GM11168 (cell line): Measurements from ENCODE around the gene FOXL3.
"Not testable (repeated sequence)": the region's sequence is repeated elsewhere in the genome, so short reads cannot be mapped to it uniquely, and the experiment has no call there.

ENCODE experiments used
- in situ Hi-C: fragments of 300-500 bp; cut with MboI; formaldehyde crosslinking; loops from one replicate; pipeline ENCODE4 v1.12.0; 2022; ENCODE audit warnings: low sequenced_read_pairs; ENCODE audit not compliant: unreplicated experiment

Gene FOXL3

DNA sequence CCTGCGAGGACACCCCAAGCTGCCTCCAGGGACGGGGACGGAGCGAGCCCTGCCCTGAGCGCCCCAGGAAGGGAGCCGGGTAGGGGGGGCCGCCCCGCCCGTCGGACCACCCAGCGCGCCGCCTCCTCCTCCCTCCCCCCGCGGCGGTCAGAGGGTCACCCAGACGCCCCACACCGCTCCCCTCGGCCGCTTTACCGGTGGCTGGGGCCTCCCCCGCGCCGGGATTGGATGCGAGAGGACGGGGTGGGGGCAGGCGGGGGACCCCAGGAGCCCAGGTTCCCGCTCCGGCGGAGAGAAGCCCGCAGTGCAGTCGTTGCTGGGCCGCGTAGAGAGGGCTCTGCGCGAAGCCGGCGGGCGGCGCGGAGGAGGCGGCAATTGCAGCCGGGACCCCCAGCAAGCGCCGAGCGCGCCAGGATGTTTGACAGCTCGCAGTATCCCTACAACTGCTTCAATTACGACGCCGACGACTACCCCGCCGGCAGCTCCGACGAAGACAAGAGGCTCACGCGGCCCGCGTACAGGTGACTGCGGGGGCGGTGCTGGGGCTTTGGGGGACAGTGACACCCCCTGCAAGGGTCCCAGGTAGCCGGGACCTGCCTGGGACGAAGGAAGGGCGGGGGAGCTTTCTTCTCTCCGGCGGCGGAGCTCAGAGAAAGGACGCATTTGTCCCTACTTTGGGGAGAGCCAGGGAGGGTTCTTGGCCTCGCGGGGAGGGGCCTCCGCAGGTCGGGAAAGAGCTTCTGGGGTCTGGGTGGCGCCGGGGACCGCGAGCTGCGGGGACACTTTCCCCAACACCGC is at the start of gene FOXL3:
FOXL3 (plus strand) TSS at position 415 of the 798 bp plus-strand sequence; CDS start at position 415, 0 bp downstream.
- in situ Hi-C loops: no loop called here

DNA sequence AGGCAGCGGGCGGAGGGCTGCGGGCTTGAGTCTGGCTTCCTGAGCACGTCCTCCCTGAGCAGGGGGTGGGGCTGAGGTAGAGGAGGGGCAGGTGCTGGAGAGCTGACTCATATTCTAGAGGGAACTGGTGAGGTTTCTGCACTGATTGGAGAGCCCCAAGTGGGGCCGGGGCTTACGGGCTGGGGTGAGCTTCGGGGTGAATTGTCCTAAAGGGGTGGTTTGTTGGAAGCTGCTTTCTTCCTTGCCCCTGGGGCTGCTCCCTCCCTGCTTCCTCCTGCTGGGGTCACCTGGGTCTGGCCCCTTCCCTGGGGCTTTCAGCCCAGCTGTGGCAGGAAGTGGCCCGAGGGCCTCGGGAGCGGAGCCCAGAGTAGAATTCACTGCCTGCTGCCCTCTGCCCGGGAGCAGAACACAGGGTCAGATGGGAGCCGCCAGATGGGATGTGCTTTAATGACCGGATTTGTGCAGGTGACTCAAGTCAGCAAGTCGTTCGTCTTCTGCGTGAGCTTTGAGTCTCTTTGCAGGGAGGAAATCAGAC is 49.0 kb upstream of the FOXL3 start:
- in situ Hi-C loops: no loop called here

GRCh38 chr7:241513-241912 is 48.5 kb upstream of the FOXL3 start:
- in situ Hi-C loops: no loop called here

- in situ Hi-C loops: not testable (repeated sequence)
These were observed 47.0 kb upstream of the FOXL3 start for GRCh38 chr7:242826-243579.

DNA sequence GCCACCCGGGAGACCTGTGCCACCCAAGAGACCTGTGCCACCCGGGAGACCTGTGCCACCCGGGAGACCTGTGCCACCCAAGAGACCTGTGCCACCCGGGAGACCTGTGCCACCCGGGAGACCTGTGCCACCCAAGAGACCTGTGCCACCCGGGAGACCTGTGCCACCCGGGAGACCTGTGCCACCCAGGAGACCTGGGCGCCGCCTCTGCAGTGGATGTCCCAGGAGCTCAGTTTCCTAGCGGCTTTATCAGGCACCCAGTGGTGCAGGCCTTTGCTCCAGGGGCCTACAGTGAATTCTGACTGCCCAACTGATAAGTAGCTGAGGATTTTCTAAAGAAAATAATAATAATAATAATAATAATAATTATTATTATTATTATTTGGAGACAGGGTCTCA is 46.4 kb upstream of the FOXL3 start:
- in situ Hi-C loops: not testable (repeated sequence)

DNA sequence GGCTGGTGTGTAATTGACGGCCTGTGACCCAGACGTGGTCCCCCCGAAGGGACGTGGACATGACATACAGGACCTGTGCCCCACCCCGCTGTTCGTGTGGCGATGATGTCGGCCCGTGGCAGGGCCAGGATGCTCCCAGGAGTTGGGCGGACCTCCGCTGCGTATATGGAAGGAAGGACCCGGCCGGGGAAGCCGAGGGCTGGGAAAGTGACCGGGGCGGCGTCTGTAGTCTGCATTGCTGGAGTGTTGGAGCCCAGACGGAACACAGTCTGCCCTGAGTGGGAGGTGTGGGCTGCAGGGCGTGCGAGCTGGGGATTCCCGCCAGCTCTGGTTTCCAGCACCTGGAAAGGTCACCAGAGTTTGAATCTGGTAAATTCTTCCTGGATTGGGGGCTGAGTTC is 45.0 kb upstream of the FOXL3 start:
- in situ Hi-C loops: no loop called here

DNA sequence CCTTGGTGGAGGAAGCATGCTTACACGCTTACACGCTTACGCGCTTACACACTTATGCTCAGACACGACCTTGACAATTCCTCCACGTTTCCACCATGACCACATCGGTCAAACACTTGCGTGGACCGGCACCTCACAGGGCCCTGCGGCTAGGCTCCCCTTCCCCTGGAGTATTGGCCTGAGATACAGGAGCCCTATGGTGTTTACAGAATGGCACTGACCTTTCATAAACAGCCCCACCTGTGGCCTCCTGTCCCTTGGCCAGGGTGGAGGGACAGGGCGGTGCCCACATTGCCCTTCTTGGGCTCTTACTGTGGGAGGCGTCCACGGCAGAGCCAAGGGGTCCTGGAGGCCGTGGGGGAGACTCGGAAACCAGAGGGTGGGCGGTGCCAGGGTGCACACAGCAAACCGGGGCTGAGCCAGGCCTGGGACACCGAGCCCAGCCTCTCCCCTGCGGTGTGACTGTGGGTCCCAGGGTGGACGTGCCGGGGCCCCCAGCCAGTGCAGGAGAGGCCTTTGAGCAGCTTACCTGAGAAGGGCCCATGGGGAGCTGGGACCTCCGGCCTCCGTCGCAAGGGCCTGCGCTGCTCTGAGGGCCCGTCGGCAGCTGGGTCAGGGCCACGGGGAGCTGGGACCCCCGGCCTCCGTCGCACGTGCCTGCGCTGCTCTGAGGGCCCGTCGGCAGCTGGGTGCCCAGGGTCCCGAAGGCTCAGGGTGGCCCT is 44.2 kb upstream of the FOXL3 start:
- in situ Hi-C loops: no loop called here

GRCh38 chr7:246451-246850 is 43.5 kb upstream of the FOXL3 start:
- in situ Hi-C loops: no loop called here

DNA sequence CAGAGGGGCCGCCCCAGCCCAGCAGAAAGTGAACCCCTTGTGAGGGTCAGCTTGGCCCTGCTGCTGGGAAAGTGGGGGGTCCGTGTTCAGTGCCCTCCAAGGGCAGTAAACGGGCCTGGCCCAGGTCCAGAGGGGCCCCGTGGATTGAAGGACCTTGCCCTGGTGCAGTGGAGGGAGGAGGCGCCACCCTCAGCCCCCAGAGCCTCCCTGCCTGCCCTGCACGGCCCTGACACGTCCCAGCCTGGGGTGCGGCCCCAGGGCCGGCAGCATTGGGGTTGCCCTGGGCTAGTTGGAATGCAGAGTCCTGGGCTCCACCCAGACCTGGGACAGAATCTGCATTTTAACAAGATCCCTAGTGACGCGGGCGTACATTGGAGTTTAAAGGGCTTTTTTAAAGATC is 42.8 kb upstream of the FOXL3 start:
- in situ Hi-C loops: no loop called here

DNA sequence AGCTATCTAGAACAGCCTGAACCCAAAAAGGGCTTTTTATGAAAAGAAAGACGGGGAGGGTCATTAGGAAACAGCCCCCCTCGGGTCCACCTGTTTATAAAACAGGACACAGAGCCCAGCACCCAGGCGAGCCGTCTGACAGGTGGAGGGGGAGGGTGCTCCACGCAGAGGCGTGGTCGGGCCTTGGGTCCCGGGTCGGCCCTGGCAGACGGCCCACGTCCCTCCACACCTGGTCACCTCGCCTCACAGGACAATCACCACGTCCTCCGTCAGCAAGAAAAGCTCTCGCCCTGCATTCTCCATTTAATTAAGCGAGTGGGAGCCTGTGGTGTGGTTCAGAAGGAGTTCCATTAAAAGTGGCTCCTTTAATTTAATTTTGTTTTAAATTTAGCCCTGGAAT is 42.3 kb upstream of the FOXL3 start:
- in situ Hi-C loops: no loop called here

- in situ Hi-C loops: no loop called here
These were observed 41.1 kb upstream of the FOXL3 start for GRCh38 chr7:248732-249435.

- in situ Hi-C loops: no loop called here
These were observed 40.0 kb upstream of the FOXL3 start for GRCh38 chr7:249989-250388.

DNA sequence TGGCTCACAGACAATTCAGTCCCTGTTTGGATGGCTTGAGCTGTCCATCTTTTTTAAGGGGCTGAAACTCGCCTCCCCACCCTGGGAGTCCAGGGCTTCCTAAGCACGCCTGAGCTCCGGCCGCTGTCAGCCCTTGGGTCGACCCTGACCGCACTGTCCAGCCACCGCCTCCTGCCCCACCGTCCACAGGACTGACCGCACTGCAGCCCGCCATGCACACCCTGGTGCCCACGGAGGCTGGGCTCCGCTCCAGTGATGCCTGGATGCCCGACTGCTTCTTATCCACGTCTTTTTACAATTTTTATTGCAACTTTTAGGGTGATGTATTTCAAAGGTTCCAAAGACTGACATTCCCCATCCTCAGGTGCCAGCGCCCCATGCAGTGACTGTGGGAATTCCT is 39.4 kb upstream of the FOXL3 start:
- in situ Hi-C loops: no loop called here

DNA sequence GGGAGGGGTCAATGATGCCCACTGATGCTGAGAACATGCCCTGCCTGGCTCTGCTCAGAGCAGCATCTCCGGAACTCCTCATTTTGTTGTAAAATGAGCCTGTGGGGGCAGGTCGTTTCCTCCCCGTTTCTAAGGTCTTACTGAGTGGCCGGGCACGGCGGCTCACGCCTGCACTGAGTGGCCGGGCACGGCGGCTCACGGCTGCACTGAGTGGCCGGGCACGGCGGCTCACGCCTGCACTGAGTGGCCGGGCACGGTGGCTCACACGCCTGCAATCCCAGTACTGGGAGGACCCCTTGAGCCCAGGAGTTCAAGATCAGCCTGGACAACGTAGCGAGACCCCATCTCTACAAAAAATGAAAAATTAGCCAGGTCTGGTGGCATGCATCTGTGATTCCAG is 39.0 kb upstream of the FOXL3 start:
- in situ Hi-C loops: no loop called here

GRCh38 chr7:251446-252175 is 38.4 kb upstream of the FOXL3 start:
- in situ Hi-C loops: no loop called here

- in situ Hi-C loops: no loop called here
These were observed 37.6 kb upstream of the FOXL3 start for GRCh38 chr7:252216-252965.

DNA sequence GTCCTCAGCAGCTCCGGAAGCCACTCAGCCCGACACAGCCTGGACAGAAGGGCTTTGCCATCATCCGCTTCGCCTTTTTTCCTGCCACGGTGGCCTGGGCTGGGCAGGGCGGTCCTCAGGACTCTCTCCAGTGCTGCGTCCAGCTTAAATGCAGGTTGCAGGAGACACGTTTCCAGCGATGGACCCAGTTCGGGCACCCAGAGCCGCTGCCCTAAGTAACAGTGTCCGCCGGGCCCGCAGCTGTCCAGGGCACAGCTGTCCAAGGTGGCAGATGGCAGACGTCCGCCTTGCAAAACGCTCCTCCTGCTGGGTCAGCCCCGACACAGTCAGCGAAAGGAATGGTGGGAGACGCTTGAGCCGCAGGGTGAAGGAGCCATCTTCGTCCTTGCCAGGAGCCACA is 37.0 kb upstream of the FOXL3 start:
- in situ Hi-C loops: no loop called here

- in situ Hi-C loops: no loop called here
These were observed 36.2 kb upstream of the FOXL3 start for GRCh38 chr7:253581-254336.
